VCaP (cell line): ENCODE data around the gene MAST3.

Experiments used
- H3K27ac ChIP-seq: fragments of 450-650 bp; 2 replicates; pipeline ENCODE4 v1.5.1; 2017
- TF ChIP-seq, protein P1 (sequence below): fragments of 450-650 bp; conservative IDR thresholded peaks from 2 replicates; pipeline ENCODE4 v1.5.1; 2017; ENCODE audit warnings: mild to moderate bottlenecking, moderate library complexity

The MAST3 gene

DNA sequence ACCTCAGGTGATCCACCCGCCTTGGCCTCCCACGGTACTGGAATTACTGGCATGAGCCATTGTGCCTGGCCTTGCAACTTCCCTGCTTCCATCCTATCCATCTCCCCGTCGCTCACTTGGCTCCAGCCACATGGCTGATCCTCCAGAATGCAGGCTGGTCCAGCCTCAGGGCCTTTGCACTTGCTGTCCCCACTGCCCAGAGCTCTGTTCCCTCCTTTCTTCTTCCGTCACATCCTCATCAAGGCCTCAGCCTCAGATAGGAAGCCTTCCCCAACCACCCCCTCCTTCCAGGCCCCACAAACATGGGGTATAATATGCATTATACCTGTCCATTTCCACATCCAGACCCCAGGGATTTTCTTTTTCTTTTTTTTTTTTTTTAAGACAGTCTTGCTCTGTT, 16.2 kb downstream of the MAST3 start:
- no peak overlapping the region for H3K27ac ChIP-seq
- TF ChIP-seq, protein P1, sequence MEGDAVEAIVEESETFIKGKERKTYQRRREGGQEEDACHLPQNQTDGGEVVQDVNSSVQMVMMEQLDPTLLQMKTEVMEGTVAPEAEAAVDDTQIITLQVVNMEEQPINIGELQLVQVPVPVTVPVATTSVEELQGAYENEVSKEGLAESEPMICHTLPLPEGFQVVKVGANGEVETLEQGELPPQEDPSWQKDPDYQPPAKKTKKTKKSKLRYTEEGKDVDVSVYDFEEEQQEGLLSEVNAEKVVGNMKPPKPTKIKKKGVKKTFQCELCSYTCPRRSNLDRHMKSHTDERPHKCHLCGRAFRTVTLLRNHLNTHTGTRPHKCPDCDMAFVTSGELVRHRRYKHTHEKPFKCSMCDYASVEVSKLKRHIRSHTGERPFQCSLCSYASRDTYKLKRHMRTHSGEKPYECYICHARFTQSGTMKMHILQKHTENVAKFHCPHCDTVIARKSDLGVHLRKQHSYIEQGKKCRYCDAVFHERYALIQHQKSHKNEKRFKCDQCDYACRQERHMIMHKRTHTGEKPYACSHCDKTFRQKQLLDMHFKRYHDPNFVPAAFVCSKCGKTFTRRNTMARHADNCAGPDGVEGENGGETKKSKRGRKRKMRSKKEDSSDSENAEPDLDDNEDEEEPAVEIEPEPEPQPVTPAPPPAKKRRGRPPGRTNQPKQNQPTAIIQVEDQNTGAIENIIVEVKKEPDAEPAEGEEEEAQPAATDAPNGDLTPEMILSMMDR: no peak

DNA sequence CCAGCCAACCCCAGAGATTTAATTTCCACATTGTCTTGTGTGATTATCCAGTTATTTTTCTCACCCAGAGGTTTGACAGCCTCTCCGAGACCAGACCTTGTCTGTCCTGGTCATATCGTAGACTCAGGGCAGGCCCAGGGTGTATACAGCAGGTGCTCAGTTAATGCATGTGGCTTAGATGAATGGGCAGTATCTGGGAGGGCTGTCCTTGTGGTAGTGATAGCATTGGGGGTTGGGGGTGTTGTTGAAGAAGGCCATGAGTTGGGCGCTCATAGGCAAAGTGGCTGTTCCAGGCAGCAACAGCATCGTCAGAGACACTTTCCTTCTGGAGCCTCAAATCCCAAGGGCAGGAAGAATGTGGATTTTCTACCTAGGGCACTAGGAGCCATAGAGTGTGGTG, 16.9 kb downstream of the MAST3 start:
- TF ChIP-seq, protein P1: no peak
- H3K27ac ChIP-seq: no peak overlapping the region

DNA sequence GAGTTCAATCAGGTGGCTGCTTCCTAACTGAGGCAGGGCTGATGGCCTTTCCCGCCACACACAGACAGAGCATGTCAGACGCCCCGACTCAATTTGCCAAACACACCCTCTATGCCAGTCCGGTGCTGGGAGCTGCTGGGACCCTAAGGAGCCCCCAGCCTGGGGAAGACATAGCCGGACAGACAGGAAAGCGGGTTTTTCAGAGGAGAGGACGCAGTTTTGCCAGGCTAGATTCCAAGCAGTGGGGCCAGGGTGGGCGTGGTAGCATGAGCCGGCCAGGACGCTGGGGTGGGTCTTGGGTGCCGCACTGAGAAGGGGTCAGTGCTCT, 19.8 kb downstream of the MAST3 start:
- TF ChIP-seq, protein P1: no peak
- H3K27ac ChIP-seq: peak overlapping the region; percentile 61; the same call in 1 of the 2 replicates

DNA sequence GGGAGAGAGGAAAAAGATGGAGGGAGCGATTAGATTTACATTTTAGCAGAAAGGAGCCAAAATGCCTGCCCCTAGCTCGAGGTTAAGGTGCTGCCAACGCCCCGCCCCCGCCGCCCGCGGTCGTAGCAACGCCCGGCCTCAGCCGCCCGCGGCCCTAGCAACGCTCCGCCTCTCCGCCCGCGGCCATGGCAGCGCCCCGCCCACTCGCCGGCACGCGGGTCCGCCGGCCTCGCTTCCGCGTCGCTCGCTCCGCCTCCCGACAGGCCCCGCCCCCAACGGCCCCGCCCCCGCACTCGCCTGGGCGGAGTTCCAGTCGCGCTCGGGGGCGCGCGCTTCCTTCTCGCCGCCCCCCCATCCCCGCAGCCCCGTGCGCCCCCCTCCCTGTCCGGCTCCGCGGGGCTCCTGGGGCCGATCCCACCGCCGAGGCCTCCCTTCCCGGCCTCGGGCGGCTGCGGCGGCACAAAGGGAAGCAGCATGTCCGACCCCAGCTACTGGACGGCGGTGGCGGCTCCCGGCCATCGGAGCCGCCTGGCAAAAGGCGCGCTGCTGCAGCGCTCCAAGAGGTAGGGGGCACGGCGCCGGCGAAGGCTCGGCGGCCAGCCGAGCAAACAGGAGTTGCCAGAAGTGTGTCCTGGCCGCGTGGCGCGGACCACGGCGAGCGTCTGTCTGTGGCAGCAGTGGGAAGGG, 20.3 kb downstream of the MAST3 start:
- TF ChIP-seq, protein P1: peak; percentile 20; the same call in 1 of the 2 replicates
- peak overlapping the region; percentile 61 for H3K27ac ChIP-seq

DNA sequence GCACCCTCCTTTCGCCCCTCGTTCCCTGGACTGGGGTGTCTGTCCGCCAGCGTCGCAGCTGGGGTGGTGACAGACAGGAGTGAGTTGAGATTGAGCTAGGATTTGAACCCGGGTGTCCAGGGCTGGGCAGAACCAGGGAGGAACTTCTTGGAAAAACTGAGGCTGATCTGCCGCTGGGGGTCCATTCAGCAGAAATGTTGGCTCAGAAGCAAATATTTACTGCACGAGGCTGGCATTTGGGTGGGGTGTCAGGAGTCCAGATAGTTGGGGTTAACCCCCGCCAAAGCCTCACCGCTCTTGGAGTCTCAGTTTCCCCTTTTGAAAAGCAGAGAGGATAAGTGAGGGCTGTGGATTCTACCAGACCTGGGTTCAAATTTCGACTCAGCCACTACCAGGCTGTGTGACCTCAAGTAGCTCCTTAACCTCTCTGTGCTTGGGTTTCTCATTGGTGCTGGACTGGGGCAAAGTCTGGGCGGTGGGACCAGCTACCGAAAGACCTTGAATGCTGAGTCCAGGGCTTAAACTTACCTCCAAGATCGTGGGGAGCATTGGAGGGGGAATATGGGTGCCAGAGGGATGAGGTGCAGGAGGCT, 20.9 kb downstream of the MAST3 start:
- TF ChIP-seq, protein P1: no peak
- H3K27ac ChIP-seq: peak overlapping the region; percentile 61

DNA sequence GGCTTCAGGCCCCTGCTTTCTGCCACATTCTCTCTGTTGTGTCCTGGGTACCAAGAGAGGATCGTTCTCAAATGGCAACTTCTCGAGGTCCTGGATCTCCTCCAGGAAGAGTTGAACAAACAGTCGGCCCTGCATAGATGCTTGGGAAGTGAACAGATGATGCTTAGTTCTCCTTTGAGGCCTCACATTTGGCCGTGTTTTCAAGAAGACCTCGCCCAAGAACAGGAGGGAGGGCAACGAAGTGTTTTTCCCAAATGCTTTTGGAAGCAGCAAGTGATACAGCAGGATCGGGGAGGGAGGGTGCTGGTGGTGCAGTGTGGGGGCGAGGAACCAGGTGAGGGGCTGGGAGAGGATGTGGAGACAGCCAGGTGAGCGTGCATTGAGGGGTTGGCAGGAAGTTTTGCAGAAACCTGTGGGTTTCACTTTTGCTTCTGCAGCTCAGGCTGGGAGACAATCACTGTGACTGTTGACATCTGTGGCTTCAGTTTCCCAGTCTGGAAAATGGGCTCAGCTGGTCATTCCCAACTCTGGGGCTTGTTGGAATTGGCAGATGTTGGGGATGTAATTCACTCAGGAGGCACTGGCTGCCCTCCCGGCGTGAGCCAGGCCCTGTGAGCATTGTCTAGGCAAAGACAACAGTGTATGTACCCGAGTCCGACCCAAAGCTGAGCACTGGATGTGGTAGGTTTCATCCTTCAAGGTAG, 21.6 kb downstream of the MAST3 start:
- TF ChIP-seq, protein P1: no peak
- H3K27ac ChIP-seq: no peak overlapping the region

DNA sequence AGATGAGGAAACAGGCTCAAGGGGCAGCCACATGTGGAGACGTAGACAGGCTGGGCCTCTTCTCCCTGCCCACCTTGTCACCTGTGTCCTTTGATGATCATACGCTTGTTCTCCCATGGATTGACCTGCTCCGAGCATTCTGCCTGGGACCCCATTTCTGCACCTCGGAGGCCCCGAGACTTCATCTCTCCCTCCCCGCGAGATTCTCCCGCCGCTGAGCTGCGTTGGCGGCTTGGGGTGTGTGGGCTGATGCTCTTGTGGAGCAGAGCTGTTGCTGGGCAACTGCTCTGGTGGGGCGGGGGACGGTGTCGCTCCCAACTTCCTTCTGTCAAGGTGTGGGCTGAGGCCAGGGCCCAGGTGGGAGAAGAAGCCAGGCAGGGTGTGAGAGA, 22.1 kb downstream of the MAST3 start:
- TF ChIP-seq, protein P1: no peak
- no peak overlapping the region for H3K27ac ChIP-seq
